Forelimb muscle (tissue), 1 donor: Measurements from ENCODE around the gene CD276. TPM values are rescaled to one million over a fixed set of nuclear protein-coding genes. Genes with fewer than 3 reads are reported as not detected.
"Not testable (repeated sequence)": the region's sequence is repeated elsewhere in the genome, so short reads cannot be mapped to it uniquely, and the experiment has no call there.

Experiments used
- DNase-seq: peaks from one replicate; pipeline ENCODE4 v3.0.0-alpha.2; 2013; ENCODE audit warnings: low read depth
- polyA plus RNA-seq: library from polyadenylated mRNA; unstranded; fragments of 120-200 nt; gene quantifications from one replicate; pipeline ENCODE4 v1.2.1, GENCODE V29; 2013; ENCODE audit not compliant: insufficient read length

The CD276 gene
- 107 TPM for polyA plus RNA-seq

DNA sequence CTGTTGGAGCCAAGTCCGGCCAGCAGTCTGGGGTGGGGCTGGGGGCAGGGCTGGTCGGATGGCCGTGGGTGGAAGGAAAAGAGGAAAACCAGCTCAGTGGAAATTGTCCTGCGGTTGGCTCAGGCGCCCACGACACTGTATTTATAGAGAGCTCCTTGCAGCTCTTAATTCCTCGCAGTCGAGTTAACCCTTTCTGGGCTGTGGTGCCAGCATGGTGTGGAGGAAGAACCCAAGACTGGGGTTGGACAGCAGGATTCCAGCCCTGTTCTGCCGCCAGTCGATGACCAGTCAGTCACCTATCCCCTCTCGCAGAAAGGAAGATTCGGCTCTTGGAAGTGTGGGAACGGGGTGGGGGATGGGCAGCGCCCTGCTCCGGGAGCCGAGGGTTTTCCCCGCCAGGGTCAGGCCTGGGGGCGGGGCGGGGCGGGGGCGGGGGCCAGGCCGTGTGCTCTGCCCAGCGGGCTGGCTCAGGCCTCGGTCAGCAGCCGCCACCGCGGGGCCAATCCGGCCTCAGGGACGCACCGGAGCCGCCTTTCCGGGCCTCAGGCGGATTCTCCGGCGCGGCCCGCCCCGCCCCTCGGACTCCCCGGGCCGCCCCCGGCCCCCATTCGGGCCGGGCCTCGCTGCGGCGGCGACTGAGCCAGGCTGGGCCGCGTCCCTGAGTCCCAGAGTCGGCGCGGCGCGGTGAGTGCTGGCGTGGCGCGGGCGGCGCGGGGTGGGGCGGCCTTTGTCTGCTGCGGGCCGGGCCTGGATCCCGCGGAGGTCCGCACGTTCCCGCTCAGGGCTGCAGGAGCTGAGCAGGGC lies at the start of gene CD276:
CD276 (plus strand) TSS at position 607 of the 804 bp plus-strand sequence. CDS start 15,257 bp downstream, outside the sequence.
- DNase-seq = no peak

GRCh38 chr15:73637527-73637926 lies 46.7 kb upstream of the CD276 start:
- no peak for DNase-seq

DNA sequence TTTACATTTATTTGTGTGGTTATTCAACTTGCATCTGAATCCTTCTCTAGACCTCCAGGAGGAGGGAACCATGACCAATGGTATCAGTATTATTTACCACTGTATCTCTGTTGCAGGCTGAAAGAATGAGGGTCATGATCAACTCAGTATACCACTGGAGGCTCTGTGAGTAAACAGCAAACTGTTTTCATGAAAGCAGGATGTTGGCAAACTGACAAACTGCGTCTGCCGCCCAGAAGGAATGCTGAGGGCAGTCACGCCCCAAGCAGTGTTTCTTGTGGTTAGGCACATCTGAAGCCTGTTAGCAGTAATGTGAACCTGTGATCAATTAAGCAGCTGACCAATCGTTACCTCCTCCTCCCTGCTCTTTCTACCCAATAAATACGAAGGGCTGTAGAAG lies 44.7 kb upstream of the CD276 start:
- not testable (repeated sequence) for DNase-seq

DNA sequence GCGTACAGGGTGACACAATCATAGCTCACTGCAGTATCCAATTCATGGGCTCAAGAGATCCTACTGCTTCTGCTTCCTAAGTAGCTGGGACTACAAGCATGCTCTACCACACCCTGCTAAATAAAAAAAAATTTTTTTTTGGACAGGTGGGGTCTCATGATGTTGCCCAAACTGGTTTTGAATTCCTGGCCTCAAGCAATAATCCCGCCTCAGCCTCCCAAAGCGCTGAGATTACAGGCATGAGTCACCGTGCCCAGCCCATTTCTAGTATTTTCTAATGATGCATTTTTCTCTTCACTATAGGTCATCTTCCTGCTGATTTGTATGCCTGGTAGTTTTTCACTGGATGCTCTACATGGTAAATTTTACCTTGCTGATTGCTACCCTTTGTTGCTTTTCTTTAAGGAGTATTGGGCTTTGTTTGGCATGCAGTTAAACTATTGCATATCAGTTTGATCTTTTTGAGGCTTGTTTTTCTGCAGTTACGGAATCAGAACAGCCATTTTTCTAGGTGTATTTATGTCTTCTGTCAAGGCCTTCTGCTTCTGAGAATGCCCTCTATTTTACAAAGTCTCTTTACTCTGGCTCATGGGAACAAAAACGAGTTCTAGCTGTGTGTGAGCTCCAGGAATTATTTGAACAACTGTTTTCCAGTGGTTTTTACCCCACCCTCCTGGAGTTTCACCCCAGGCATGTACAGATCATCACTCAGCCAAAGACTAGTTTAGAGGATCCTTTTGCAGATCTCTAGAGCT lies 36.7 kb upstream of the CD276 start:
- no peak for DNase-seq

GRCh38 chr15:73648014-73648295 lies 36.2 kb upstream of the CD276 start:
- DNase-seq = no peak

GRCh38 chr15:73650416-73651126 lies 33.6 kb upstream of the CD276 start:
- no peak for DNase-seq

DNA sequence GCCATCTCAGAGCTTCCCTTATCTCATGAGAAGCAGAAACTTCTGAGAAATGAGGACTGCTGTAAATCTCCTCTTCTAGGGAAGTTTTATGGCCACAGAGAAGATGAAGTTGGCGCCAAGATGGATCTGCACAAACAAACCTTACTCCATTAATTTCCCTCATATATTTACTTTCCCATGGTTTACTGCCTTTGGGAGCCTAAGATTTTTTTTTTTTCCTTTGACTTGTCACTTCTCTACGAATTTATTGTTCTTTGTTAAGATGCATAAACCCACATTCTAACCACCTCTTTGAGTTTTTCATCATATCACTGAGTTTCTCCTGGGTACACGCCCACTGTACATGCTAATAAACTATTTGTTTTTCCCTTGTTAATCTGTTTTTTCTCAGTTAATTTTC lies 29.5 kb upstream of the CD276 start:
- no peak for DNase-seq

DNA sequence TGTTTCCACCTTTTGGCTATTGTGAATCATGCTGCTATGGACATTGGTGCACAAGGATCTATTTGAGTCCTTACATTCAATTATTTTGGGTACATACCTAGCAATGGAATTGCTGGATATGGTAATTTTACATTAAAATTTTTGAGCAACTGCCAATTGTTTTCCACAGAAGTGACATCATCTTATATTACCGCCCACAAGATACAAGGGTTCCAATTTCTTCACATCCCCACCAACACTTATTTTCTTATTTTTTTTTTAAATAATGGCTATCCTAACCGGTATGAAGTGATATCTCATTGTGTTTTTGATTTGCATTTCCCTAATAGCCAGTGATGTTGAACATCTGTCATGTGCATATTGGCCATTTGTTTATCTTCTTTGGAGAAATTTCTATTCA lies 28.5 kb upstream of the CD276 start:
- DNase-seq = no peak

DNA sequence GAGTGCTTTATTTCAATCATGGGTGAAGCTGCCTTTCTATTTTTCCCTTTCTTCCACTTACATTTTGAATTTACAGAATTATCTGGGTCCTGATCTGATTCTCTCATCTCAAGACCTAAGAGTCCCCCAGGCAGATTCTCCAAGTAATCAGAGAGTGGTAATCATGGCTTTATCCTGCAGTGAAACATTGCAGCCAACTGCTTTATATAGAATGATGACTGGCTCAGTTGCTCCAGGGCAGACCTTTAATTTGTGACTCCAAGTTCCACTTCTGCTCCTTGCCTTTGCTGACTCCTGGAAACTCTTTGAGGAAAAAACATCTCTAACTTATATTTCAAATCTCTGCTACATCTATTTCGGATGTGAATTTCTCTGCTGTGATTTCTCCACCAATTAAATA lies 25.5 kb upstream of the CD276 start:
- no peak for DNase-seq

DNA sequence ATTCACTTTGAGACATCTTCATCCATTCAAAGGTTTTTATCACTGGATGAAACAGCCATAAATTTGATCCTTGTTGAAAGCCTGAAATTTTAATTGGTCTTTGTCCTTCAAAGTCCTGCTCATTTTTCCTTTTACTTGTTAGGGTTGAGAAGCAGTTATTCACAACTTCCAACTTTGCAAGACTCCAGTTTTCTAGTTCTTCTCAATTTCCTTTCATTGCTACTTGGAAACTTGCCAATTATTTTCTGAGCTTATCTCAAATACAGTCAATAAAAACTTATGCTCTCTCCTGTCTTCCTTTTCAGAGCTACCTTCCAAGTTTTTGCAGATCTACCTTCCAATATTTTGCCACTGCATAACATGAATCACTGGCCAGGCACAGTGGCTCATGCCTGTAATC lies 23.7 kb upstream of the CD276 start:
- DNase-seq = no peak

DNA sequence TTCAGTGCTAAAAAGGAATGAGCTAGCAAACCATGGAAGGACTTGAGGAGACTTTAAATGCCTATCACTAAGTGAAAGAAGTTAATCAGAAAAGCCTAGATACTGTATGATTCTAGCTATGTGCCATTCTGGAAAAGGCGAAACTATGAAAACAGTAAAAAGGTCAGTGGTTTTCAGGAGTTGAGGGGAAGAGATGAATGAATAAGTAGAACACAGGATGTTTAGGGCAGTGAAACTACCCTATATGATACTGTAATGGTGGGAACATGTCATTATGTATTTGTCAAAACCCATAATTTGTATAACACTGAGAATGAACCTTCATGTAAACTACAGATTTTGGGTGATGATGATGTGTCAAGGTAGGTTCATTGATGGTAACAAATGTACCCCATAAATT lies 9.6 kb upstream of the CD276 start:
- DNase-seq = no peak

DNA sequence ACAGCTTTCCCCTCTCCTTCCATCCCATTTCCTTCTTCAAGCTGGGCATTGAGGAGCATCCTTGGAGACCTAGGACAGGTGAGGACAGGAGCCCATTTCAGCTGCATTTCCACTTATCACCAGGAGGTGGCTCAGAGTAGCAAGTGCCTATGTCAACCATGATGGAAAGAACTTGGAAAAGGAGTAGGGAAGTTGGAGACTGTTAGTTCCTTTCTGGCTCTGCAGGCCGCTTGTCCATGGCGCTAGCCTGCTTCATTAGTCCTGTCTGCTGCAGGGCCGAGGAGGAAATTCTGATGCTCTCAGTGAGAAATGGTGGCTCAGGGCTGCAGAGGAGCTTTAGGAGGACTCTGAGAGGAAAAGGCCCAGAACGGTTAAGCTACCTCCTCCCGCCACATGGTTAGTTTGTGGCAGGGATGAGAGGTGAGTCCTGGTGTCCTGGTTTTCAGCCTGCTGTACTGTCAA lies 7.0 kb upstream of the CD276 start:
- DNase-seq = peak; percentile 74

DNA sequence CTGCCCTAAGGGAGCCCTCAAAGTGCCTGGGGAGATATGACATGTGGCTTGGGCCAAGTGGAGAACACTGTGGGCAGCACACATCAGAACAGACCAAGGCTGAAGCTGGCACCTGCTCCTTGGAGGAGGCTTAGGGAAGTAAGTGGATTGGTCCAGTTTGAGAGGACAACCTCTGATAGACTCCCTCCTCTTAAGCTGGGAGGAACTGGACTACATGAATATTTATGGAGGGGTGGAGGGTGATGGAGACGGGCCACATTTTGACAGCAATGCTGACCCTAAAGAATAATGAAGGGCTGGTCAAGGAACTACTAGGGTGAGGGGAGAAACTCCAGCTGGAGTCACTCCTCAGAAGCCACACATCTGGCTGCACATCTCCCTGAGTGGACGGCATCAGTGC lies 6.5 kb upstream of the CD276 start:
- no peak for DNase-seq

GRCh38 chr15:73678498-73678897 lies 5.7 kb upstream of the CD276 start:
- no peak for DNase-seq

GRCh38 chr15:73679180-73679579 lies 5.0 kb upstream of the CD276 start:
- no peak for DNase-seq

- no peak for DNase-seq
Observed at GRCh38 chr15:73679964-73680363, 4.2 kb upstream of the CD276 start.

DNA sequence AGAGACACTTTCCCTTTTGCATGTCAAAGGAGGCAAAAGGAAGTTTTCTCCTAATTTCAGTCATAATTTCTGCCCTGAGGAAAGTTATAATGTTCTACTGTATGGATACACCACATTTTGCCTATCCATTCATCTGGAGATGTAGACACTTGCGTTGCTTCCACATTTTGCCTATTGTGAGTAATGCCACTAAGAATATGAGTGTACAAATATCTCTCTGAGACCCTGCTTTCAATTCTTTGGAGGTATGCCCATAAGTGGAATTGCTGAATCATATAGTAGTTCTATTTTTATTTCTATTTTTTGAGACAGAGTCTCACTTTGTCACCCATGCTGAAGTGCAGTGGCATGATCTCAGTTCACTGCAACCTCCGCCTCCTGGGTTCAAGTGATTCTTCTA lies 3.6 kb upstream of the CD276 start:
- no peak for DNase-seq

- DNase-seq = no peak
Observed at GRCh38 chr15:73681063-73681462, 3.1 kb upstream of the CD276 start.

DNA sequence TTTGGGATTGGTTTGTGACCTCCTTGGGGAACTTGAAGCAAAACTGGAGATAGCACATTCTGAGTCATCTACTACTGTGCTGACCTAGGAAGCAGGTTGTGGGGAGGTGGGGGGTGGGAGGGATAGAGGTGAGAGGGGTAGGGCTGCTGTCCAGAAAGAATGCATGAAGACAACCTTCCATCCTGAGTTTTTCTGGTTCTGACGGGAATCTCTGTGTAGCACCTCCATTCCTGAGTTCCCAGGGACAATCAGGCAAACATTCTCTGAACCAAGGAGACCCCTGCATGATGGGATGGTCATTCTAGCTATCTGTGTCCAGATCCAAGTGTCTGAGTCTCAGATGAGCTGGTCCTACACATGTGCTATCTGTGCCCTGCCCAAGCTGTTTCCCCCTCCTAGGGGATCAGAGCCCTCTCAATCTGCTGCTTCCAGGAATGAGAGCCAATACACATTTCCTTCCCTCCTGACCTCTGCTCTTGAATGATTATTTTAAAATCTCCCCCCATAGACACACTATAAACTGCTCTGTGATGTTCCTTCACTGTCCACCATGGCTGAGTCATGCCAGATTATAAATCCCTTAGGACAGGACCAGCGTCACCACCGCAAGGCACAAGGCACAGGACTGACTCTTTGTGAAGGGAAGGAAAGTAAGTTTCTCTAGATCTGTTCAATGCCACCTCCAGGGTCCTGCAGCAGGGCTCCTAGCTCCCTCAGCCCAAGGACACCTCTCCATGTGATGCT lies 2.2 kb upstream of the CD276 start:
- DNase-seq = no peak

- DNase-seq = no peak
Observed at GRCh38 chr15:73682600-73683090, 1.5 kb upstream of the CD276 start.

DNA sequence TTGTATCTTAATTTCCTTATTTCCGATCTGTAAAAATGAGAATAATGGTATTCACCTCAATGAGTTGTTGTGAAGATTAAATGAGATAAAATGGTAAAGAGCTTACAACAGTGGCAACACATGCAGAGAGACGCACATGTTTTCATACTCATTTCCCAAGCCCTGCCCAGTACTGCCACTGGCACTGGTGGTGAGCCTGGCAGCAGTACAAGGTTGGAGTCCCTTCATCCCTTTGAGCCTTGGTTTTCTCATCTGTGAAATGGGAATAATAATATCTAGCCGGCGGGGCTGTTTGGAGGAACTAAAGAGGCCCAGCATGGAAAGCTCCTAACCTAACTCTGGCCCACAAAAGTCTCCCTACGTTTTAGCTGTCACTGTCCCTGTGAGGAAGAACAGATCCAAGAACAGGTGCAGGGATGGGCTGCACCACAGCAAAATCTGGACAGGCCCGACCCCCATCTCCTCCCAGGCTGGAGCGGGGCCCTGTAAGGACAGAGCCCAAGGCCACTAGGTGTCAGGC lies 866 bp upstream of the CD276 start:
- no peak for DNase-seq
